GM21360 (cell line): Measurements from ENCODE around the gene ADAM17.
A peak's percentile ranks its signal among the peaks of the same experiment; 100 is the strongest.
"Not testable (repeated sequence)": the region's sequence is repeated elsewhere in the genome, so short reads cannot be mapped to it uniquely, and the experiment has no call there.

Experiments used
- ATAC-seq: cut with Tn5 transposase; IDR thresholded peaks from one replicate; pipeline ENCODE4 v1.9.1; 2021; ENCODE audit warnings: mild to moderate bottlenecking, moderate library complexity; ENCODE audit not compliant: unreplicated experiment

ADAM17 gene

DNA sequence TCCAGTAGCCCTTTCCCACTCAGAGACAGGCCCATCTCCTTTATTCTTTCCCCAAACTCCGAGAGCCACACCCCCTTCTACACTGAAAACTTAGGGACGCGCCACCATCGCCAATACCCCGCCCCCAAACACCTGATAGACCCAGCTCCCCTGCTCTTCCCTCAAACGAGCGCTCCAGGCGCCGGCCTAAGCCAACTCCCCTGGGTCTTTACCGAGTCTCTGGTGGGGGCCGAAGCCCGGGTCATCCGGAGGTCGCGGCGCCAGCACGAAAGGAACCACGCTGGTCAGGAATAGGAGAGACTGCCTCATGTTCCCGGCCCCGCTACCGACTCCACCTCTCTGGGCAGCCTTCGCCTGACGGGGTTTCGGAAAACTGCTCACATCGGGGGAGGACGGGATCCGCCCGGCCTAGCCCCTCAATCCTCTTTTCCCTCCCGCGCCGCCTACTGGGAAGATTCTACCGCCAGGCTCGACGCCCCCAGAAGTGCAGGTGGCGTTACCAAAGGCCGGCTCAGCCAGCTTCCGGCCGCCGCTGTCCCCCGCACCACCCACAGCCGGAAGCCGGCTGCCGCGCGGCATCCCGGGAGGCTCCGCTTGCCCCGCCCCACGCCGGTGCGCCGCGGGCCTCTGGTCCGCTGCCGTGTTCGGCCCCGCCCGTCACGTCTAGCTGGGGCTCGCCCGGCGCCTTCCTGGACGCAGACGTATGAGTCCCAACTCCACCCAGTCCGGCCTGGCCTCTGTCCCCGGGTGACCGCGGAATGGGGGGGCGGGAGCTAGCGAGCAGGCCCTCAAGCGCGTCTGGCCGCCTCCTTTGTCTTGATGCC, at the start of gene ADAM17:
TSS of gene ADAM17 (minus strand) at position 534 of the 824 bp plus-strand sequence. CDS start at position 309, 225 bp downstream.
- ATAC-seq: peak; percentile 78

DNA sequence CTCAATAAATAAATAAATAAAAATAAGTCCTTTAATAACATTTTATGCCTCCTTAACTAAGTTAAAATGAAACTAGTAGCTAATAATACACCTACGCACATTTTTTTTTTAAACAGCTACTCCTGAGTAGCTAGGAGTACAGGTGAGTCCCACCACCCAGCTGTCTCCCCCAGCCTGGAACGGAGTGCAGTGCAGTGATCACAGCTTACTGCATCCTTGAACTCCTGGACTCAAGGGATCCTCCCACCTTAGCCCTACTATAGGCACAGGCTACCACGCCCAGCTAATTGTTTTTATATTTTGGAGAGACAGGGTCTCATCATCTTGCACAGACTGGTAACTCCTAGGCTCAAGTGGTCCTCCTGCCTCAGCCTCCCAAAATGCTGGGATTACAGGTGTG, 46.8 kb upstream of the ADAM17 start:
- no peak for ATAC-seq

DNA sequence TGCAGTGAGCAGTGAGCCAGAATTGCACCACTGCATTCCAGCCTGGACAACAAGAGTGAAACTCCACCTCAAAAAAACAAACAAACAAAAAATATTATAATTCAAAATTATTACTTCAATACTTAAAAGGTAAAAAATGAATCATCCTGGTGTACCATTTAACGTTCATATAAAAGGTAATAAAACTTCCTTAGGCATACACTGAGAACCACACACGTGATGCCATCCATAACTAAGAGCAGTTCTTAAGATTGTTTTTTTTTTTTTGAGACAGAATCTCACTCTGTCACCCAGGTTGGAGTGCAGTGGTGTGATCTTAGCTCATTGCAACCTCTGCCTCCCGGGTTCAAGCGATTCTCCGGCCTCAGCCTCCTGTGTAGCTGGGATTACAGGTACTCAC, 45.8 kb upstream of the ADAM17 start:
- no peak for ATAC-seq

DNA sequence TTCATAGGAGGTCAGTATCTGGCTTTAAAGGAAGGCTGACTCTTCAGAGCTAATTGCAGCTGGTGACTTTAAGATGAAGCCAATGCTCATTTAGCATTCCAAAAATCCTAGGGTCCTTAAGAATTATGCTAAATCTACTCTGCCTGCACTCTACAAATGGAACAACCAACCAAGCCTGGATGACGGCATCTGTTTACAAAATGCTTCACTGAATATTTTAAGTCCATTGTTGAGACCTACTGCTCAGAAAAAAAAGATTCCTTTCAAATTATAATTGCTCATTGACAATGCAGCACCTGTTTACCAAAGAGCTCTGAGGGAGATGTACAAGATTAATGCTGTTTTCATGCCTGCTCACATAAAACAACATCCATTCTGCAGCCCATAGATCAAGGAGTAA, 43.8 kb upstream of the ADAM17 start:
- ATAC-seq: no peak

DNA sequence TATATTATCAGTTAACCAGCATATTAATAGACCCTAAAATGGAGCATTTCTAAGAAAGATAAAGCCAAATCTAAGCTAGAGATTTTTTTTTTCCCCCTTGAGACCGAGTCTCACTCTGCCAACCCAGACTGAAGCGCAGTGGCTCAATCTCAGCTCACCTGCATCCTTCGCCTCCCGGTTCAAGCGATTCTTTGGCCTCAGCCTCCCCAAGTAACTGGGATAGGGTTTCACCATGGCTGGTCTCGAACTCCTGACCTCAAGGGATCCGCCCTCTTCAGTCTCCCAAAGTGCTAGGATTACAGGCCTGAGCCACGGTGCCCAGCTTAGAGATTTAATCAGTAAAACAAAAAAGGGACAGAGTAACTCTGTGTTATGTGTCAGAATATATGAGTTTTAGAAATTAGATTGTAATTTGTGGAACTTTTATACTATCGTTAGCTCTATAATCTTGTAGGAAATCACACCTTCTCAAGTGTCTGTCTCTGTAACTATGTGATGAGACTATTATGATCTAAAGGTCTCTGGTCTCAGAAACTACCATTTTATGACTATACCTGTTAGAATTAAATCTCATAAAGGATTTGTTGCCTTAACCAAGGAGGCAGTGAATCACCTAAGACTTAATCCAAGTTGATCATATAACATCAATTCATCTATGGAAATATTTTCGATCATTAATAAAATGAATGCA, 41.1 kb upstream of the ADAM17 start:
- ATAC-seq: no peak

DNA sequence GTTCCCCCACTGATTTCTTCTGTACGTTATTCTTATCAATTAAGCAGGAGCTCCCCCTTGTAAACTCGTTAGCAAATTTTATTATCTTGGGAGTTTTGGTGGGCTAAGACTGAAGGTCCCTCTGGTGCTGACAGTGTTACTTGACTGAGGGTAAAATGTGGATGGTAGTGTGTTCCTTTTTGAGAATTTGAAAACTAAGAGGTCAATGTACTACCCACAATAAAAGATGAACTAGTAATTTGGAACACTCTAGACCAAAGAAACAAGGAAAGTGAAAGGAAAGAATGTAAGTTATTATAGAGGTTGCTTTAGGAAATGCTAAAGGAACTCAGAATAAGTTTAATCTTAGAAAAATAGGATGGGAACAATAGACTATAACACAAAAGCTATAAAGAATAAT, 40.1 kb upstream of the ADAM17 start:
- no peak for ATAC-seq

DNA sequence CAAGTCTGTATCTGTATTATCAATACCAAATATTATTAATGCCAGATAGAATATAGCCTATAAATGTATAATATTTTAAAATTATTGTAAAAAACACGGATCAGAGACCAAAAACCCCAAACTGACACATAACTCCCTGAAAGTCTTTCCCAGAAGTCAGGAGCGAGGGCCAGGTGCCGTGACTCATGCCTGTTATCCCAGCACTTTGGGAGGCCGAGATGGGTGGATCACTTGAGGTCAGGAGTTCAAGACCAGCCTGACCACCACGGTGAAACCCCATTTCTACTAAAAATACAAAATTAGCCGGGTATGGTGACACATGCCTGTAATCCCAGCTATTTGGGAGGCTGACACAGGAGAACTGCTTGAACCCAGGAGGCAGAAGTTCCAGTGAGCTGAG, 39.6 kb upstream of the ADAM17 start:
- not testable (repeated sequence) for ATAC-seq

DNA sequence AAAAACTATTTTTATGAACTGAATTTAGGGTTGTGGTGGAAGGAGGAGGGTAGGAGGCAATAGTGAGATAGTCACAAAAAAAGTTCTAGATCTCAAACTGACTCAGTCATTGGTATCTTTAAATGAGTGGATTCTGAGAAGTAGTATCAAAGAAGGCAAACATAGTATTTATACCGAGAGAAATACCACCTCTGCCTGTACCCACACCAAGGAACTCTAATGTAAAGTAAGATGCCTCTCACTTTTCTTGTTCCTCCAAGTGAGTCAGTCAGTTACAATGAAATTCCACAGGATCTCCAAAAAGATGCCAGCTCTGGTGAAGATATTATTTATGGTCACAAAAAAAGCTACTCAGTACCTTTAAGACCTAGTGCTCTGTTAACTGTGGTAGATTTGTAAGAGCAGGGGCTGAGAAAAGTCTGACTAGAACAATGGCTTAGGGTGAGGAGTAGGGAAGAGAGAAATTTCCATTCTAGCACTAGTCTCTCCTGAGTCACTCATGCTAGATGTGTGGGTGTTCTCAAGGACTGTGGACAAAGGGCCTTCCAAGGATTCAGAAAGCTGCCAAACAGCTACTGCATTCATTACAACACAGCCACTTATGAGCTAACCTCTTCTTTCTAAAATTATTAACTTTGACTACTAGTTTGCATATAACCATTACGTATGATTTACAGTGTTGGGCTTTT, 38.9 kb upstream of the ADAM17 start:
- ATAC-seq: no peak

DNA sequence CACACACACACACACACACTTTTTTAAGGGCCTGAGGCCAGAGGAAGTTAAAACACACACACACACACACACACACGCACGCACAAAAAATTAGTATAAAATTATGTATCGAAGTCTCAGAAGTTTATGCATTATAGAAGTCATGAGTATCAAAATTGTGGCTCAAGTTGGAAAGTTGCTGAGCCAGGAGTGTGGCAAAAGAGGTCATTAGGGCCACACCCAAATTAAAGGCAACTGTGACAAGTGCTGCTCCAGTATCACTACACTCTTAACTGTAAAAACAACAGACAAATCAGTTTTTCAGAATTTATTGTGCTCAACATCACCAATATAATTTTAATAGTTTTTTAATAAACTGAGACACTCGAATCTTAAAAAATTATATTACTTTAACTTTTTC, 38.3 kb upstream of the ADAM17 start:
- no peak for ATAC-seq

DNA sequence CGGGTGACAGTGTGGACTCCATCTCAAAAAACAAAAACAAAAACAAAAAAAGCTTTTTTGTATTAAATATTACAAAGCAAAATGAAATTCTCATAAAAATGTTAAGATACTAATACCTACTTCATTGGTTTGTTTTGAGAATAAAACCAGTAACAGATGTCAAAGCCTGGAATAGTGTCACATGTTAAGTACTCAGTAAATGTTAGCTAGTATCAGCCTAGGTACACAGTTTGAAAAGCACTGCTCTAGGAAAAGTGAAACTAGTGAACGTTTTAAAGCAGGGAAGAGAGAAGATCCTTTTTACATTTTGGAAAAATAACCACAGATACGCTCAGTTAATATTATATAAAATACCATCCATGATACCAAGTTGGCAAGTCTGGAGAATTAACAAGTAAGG, 37.1 kb upstream of the ADAM17 start:
- no peak for ATAC-seq

DNA sequence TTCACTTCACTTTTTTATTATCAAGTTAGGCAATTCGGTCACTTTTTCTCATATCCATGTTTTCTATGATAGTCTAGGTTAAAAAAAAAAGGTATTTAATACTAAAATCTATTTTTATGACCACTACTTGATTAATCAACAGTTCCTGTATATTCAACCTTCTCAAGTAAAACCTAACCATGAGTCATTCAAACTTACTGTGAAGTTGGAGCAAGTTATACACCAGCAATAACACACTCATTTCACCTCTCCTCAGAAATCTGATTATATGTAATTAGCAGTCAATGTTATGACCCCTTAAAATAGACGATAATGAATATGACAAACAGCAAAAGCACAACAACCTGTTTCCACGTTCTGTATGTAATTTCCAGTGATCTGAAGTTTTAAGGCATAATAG, 35.0 kb upstream of the ADAM17 start:
- no peak for ATAC-seq

DNA sequence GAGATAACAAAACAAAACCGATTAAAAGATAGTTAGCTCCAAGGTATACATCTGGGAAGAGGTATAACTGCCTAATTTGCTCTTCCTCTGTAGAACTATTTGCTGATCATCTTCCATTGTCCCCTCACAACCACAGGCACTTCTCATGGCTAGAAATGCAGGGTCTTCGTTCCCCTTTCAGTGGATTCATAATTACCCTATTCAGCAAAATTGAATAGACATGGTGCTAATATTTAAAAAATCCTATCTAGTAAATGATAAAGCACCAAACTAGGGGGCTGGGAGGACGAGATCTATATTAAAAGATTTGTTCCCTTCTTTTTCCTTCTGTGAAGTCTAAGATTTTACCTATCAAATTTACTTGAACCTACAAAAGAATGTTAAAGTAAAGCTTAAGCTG, 30.8 kb upstream of the ADAM17 start:
- no peak for ATAC-seq

DNA sequence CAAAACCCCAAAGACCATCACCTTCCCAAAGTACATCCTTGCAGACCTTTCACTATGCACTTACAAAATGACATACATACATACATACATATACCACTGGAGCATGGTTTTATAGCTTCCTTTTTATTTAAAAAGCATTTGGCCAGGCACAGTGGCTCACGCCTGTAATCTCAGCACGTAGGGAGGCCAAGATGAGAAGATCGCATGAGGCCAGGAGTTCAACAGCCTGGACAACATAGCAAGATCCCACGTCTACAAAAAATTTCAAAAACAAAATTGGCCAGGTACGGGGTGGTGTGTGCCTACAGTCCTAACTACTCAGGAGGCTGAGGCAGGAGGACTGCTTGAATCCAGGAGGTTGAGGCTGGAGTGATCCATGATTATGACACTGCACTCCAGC, 29.9 kb upstream of the ADAM17 start:
- no peak for ATAC-seq

DNA sequence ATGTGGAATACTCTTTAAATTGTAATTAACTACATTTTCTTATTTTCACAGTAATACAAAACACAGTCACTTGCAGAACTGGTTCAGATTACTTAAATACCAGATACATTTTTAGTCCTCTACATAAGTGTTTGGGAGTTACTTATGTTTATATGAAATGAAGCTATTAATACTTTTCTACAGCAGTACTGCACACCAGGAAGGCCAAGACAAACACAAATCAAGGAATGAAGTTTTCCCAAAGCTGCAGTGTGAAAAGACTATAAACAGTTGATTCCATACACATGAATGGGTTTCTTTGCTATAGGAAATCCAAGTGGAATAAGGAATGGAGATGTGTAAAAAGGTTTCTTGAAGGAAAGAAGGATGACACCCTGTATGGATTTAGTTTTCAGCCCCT, 29.3 kb upstream of the ADAM17 start:
- not testable (repeated sequence) for ATAC-seq

DNA sequence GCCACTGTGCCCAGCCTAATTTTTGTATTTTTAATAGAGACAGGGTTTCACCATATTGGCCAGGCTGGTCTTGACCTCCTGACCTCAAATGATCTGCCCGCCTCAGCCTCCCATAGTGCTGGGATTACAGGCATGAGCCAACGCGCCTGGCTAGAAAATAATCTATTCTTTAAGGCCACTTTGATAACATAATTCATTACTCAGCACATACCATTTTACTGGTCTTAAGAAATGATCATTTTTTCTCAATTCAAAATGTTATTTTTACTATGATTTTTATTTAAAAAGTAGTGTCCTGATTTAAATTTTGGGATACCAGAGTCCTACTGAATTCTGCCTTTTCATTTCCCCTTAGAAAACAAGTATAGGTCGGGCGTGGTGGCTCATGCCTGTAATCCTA, 27.0 kb upstream of the ADAM17 start:
- no peak for ATAC-seq

DNA sequence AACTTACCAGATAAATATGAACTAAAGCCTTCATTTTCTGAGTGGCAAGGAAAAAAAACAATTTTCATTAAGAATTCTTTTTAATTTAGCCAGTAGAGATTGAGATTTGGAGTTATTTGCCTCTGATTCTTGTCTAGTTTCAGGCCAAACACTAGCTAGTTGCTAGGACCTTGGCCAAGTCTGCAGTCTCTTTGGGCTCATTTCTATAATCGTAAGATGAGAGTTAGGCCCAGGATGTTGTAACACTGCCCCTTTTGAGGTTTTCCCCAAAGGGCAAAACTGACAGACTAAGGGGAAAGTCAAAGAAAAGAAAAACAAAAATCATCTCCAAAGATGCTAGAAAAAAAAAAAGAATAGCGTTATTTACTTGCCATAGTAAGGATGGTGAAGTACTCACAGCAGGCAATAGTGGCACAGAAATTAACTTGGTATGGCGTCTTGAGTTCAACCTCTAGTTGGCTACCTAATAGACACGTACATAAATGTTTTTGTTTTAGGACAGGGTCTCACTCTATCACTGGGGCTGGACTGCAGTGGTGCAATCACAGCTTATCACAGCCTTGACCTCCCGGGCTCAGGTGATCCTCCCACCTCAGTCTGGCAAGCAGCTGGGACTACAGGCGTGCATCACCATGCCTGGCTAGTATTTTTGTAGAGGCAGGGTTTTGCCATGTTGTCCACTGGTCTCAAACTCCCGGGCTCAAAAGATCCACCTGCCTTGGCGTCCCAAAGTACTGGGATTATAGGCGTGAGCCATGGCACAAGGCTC, 23.0 kb upstream of the ADAM17 start:
- ATAC-seq: no peak

DNA sequence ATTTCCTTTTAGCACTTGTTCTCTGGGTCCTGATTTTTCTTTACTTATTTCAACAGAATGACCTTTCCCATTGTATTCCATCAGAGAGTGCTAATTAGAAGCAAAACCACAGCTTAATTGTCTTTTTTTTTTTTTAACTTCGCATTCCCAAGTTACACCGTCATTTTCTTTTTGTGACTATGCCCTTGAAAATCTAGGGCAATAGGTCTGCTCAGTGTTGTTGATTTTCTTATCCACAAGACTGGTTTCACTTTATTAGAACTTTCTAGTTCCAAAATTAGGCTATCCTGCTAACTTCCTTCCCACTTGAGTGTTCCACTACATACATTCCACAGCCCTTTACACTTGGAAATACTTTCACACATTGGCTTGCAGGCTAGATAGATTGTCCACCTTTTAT, 18.7 kb upstream of the ADAM17 start:
- no peak for ATAC-seq

DNA sequence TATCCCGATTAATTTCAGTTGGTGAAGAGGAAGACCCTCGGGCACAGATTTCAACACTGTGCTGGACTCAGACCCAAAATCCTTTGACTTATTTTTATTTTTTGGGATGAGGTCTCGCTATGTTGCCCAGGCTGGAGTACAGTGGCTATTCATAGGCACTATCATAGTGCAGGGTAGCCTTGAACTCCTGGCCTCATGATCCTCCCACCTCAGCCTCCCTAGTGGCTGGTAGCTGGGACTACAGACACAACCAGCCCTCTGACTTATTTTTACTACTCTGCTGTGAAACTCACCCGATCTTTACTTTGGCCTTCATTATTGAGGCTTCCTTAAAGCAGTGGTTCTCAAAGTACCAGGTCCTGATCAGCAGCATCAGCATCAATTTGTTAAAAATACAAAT, 18.2 kb upstream of the ADAM17 start:
- no peak for ATAC-seq

DNA sequence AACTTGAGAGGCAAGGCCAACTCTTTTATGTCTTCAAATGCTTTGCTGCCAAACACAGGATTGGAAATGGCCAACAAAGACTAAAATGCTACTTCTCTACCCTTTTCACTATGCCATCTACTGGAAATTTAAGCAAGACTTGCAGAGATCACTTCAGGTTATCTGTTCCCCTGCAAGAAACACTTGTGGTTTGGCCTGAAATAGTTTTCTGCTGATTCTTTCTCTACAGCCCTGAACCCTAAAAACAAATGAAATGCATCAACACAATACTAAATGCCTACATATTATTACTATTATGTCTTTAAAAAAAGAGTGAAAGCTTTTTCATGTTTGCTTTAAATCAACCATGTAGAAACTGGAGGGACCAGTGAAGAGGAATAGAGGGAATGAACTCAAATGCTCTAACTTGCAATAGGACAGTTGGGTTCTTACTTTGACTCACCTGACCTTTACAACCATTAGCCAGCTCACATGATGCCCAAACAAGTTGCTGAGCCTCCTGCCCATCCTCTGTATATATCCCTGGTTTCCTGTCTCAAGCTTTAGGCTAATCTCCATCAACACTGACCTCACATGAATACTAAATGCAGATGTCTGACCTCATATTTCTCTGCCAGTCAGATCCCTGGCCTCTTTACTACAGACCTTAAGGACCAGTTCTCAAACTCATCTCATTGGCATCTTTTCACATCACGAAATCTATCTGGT, 17.5 kb upstream of the ADAM17 start:
- ATAC-seq: no peak
